Ovary (tissue), 3 donors: ENCODE measurements around the gene MYOCOS.

Experiments
- EP300 ChIP-seq: sonication (generic); formaldehyde crosslinking; IDR thresholded peaks from one replicate; pipeline ENCODE4 v1.6.1; 2017; ENCODE audit warnings: antibody characterized with exemption
- POLR2A ChIP-seq: fragments of 450-650 bp; IDR thresholded peaks from one replicate; pipeline ENCODE4 v1.6.1; 2017; ENCODE audit warnings: antibody characterized with exemption, mild to moderate bottlenecking, moderate library complexity
- TF ChIP-seq, protein P1 (sequence below), 3 donors: fragments of 450-650 bp in 2 of 3; fragments of 200-600 bp in 1 of 3; IDR thresholded peaks; one replicate each; pipeline versions ENCODE4 v1.5.1 to v1.8.0; 2016 to 2022; ENCODE audit warnings: antibody characterized with exemption in 3 of 3, mild to moderate bottlenecking in 1 of 3
- donor health status: DM: no; HTN: no; CAD: no.

DNA sequence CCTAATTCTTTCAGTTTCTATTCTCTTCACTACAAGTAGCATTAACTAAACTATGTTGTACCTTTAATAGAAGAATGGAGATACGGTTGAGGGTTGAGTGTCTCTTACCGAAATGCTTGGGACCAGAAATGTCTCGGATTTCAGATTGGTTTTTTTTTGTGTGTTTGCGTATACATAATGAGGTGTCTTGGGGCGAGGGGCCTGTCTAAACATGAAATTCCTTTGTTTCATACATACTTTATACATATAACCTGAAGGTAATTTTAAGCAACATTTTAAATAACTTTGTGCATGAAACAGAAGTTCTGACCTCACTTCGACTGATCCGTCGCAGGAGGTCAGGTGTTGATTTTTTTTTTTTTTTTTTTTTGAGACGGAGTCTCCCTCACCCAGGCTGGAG is 36.3 kb upstream of the MYOCOS start:
- TF ChIP-seq, protein P1, sequence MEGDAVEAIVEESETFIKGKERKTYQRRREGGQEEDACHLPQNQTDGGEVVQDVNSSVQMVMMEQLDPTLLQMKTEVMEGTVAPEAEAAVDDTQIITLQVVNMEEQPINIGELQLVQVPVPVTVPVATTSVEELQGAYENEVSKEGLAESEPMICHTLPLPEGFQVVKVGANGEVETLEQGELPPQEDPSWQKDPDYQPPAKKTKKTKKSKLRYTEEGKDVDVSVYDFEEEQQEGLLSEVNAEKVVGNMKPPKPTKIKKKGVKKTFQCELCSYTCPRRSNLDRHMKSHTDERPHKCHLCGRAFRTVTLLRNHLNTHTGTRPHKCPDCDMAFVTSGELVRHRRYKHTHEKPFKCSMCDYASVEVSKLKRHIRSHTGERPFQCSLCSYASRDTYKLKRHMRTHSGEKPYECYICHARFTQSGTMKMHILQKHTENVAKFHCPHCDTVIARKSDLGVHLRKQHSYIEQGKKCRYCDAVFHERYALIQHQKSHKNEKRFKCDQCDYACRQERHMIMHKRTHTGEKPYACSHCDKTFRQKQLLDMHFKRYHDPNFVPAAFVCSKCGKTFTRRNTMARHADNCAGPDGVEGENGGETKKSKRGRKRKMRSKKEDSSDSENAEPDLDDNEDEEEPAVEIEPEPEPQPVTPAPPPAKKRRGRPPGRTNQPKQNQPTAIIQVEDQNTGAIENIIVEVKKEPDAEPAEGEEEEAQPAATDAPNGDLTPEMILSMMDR (IDR thresholded peaks at IDR 0.05): no peak
- TF ChIP-seq EP300 (no peak), POLR2A (no peak)
